Natural killer cell treated with Interleukin-12 subunit alpha and Interleukin-12 subunit beta and Interleukin-15 and Interleukin-18, amount 100 ng/mL, for 72 hours (primary cell): Measurements from ENCODE around the gene IGFBP1. TPM values are rescaled to one million over a fixed set of nuclear protein-coding genes. Genes with fewer than 3 reads are reported as not detected.

Experiments
- ATAC-seq, 2 donors: fragments of 150-1000 bp; cut with Tn5 transposase in 1 of 2; sonication (Bioruptor Pico), chemical (Tn5 transposase) in 1 of 2; 2 replicates each; pipeline ENCODE4 v1.10.0; 2021
- DNase-seq: peaks from one replicate; pipeline ENCODE4 v3.0.0; 2022; ENCODE audit warnings: low spot score
- H3K27ac Mint-ChIP-seq, 2 donors: 1 replicate in 1 of 2; 2 replicates in 1 of 2; pipeline ENCODE4 v1.8.0; 2022; ENCODE audit warnings: mixed read lengths in 2 of 2, mild to moderate bottlenecking in 1 of 2, moderate library complexity in 1 of 2
- H3K27me3 Mint-ChIP-seq, 2 donors: 1 replicate in 1 of 2; 2 replicates in 1 of 2; pipeline ENCODE4 v1.8.0; 2022; ENCODE audit warnings: mixed read lengths in 2 of 2
- H3K36me3 Mint-ChIP-seq: one replicate; pipeline ENCODE4 v1.8.0; 2022; ENCODE audit warnings: mixed read lengths
- H3K4me1 Mint-ChIP-seq, 2 donors: 1 replicate in 1 of 2; 2 replicates in 1 of 2; pipeline ENCODE4 v1.8.0; 2022; ENCODE audit warnings: low read depth in 2 of 2, mixed read lengths in 2 of 2, mild to moderate bottlenecking in 1 of 2
- H3K4me3 Mint-ChIP-seq: one replicate; pipeline ENCODE4 v1.8.0; 2022; ENCODE audit warnings: mixed read lengths
- H3K9me3 Mint-ChIP-seq: 2 replicates; pipeline ENCODE4 v1.8.0; 2022; ENCODE audit warnings: mixed read lengths
- total RNA-seq, 2 donors: library from RNA; stranded (reverse); gene quantifications; one replicate each; pipeline ENCODE4 v1.2.3, GENCODE V29; 2022

IGFBP1 gene
- total RNA-seq, 2 donors from 2014 or later, result not detected

- no peak overlapping the region for H3K4me3 Mint-ChIP-seq
- no peaks in the 10 kb centered on the region for H3K36me3 Mint-ChIP-seq
- peaks cover 28 to 56% of the 10 kb centered on the region in 2 donors for H3K27me3 Mint-ChIP-seq
- ATAC-seq (no peak), DNase-seq (no peak)
- no peak overlapping the region for H3K27ac Mint-ChIP-seq
- H3K9me3 Mint-ChIP-seq, result no peaks in the 10 kb centered on the region
- no peaks in the 10 kb centered on the region for H3K4me1 Mint-ChIP-seq
Measured at GRCh38 chr7:45886931-45887667, 1.2 kb upstream of the IGFBP1 start.

GRCh38 chr7:45888993-45889366, 692 bp downstream of the IGFBP1 start:
- Mint-ChIP-seq H3K27me3 (peaks cover 30 to 52% of the 10 kb centered on the region in 2 donors), H3K36me3 (no peaks in the 10 kb centered on the region), H3K4me1 (no peaks in the 10 kb centered on the region), H3K9me3 (no peaks in the 10 kb centered on the region), H3K4me3 (no peak overlapping the region), H3K27ac (no peak overlapping the region)
- no peak for DNase-seq
- ATAC-seq, result peak in 1 of 2 donors; percentile 11

- H3K4me3 Mint-ChIP-seq, result no peak overlapping the region
- H3K27ac Mint-ChIP-seq, result no peak overlapping the region
- no peak for DNase-seq
Measured at GRCh38 chr7:45889367-45890067, 1.2 kb downstream of the IGFBP1 start.

GRCh38 chr7:45890125-45890901, 2.0 kb downstream of the IGFBP1 start:
- Mint-ChIP-seq H3K9me3 (no peaks in the 10 kb centered on the region), H3K4me3 (no peak overlapping the region), H3K36me3 (no peaks in the 10 kb centered on the region), H3K4me1 (no peaks in the 10 kb centered on the region), H3K27me3 (peaks cover 31 to 52% of the 10 kb centered on the region in 2 donors), H3K27ac (no peak overlapping the region)
- DNase-seq, result no peak
- no peak for ATAC-seq

More at GRCh38 chr7:45889367-45890067, 1.2 kb downstream of the IGFBP1 start:
- Mint-ChIP-seq H3K36me3 (no peaks in the 10 kb centered on the region), H3K9me3 (no peaks in the 10 kb centered on the region), H3K4me1 (no peaks in the 10 kb centered on the region), H3K27me3 (peaks cover 33 to 52% of the 10 kb centered on the region in 2 donors)
- ATAC-seq, result no peak

- Mint-ChIP-seq H3K4me1 (no peaks in the 10 kb centered on the region), H3K9me3 (no peaks in the 10 kb centered on the region), H3K36me3 (no peaks in the 10 kb centered on the region), H3K4me3 (no peak overlapping the region), H3K27me3 (peaks cover 36 to 51% of the 10 kb centered on the region in 2 donors), H3K27ac (no peak overlapping the region)
- no peak for ATAC-seq
- DNase-seq, result no peak
Measured at GRCh38 chr7:45890902-45891461, 2.7 kb downstream of the IGFBP1 start.

GRCh38 chr7:45891462-45892402, 3.4 kb downstream of the IGFBP1 start:
- DNase-seq (no peak), ATAC-seq (no peak)
- Mint-ChIP-seq H3K27me3 (peaks cover 41 to 55% of the 10 kb centered on the region in 2 donors), H3K4me3 (no peak overlapping the region), H3K36me3 (no peaks in the 10 kb centered on the region), H3K27ac (no peak overlapping the region), H3K9me3 (no peaks in the 10 kb centered on the region), H3K4me1 (no peaks in the 10 kb centered on the region)

GRCh38 chr7:45892407-45893035, 4.2 kb downstream of the IGFBP1 start:
- no peak for DNase-seq
- Mint-ChIP-seq H3K9me3 (no peaks in the 10 kb centered on the region), H3K27me3 (peaks cover 37 to 51% of the 10 kb centered on the region in 2 donors), H3K36me3 (no peaks in the 10 kb centered on the region), H3K4me1 (no peaks in the 10 kb centered on the region), H3K27ac (no peak overlapping the region), H3K4me3 (no peak overlapping the region)
- ATAC-seq, result no peak

GRCh38 chr7:45893374-45893995, 5.2 kb downstream of the IGFBP1 start:
- no peak overlapping the region for H3K27ac Mint-ChIP-seq
- H3K27me3 Mint-ChIP-seq, result peaks cover 42 to 61% of the 10 kb centered on the region in 2 donors
- DNase-seq (no peak), ATAC-seq (no peak)
- H3K9me3 Mint-ChIP-seq, result no peaks in the 10 kb centered on the region
- H3K4me1 Mint-ChIP-seq, result no peaks in the 10 kb centered on the region
- no peak overlapping the region for H3K4me3 Mint-ChIP-seq
- H3K36me3 Mint-ChIP-seq, result no peaks in the 10 kb centered on the region

GRCh38 chr7:45893996-45894664, 5.8 kb downstream of the IGFBP1 start:
- Mint-ChIP-seq H3K4me3 (no peak overlapping the region), H3K9me3 (no peaks in the 10 kb centered on the region), H3K36me3 (no peaks in the 10 kb centered on the region), H3K27ac (no peak overlapping the region), H3K4me1 (no peaks in the 10 kb centered on the region), H3K27me3 (peaks cover 45 to 61% of the 10 kb centered on the region in 2 donors)
- DNase-seq (no peak), ATAC-seq (peak in 1 of 2 donors; percentile 28)

GRCh38 chr7:45894665-45895062, 6.4 kb downstream of the IGFBP1 start:
- Mint-ChIP-seq H3K9me3 (no peaks in the 10 kb centered on the region), H3K4me1 (no peaks in the 10 kb centered on the region)

GRCh38 chr7:45897042-45897690, 8.9 kb downstream of the IGFBP1 start:
- H3K36me3 Mint-ChIP-seq, result no peaks in the 10 kb centered on the region

More at GRCh38 chr7:45894665-45895062, 6.4 kb downstream of the IGFBP1 start:
- Mint-ChIP-seq H3K4me3 (no peak overlapping the region), H3K27ac (no peak overlapping the region), H3K27me3 (peaks cover 41 to 56% of the 10 kb centered on the region in 2 donors), H3K36me3 (no peaks in the 10 kb centered on the region)
- ATAC-seq, result no peak
- DNase-seq, result no peak

More at GRCh38 chr7:45897042-45897690, 8.9 kb downstream of the IGFBP1 start:
- peaks cover 3% of the 10 kb centered on the region for H3K9me3 Mint-ChIP-seq
- no peaks in the 10 kb centered on the region for H3K4me1 Mint-ChIP-seq
- ATAC-seq, result no peak
- H3K27ac Mint-ChIP-seq, result no peak overlapping the region
- H3K4me3 Mint-ChIP-seq, result no peak overlapping the region
- peaks cover 41 to 67% of the 10 kb centered on the region in 2 donors for H3K27me3 Mint-ChIP-seq
- no peak for DNase-seq
